ENCODE measurements around the gene RB1.
"Not testable (repeated sequence)": the region's sequence is repeated elsewhere in the genome, so short reads cannot be mapped to it uniquely, and the experiment has no call there.

GRCh38 chr13:48422003-48422402 is 118.5 kb downstream of the RB1 start:
- TF ChIP-seq CTCF (IDR thresholded peaks at IDR 0.05); POLR2A (IDR thresholded peaks at IDR 0.05; ENCODE audit: low read depth); EP300 (IDR thresholded peaks at IDR 0.05): not testable (repeated sequence)
